H1 (cell line): ENCODE measurements around the gene NINJ2. TPM values are rescaled to one million over a fixed set of nuclear protein-coding genes. Genes with fewer than 3 reads are reported as not detected.

Experiments
- CTCF ChIA-PET: fragments of 300-600 bp; sonication (Branson Sonifier 250); formaldehyde crosslinking; loops from one replicate; lab custom pipeline; 2021; ENCODE audit not compliant: partially characterized antibody; lab: Charles Lee
- POLR2A ChIA-PET: fragments of 300-600 bp; sonication (Branson Sonifier 250); formaldehyde crosslinking; loops from one replicate; lab custom pipeline; 2021; ENCODE audit warnings: inconsistent platforms; ENCODE audit not compliant: partially characterized antibody; lab: Charles Lee
- DNase-seq, 2 experiments: peaks; one replicate each; pipeline versions ENCODE4 v3.0.0 to v3.0.0-alpha.2; 2010 to 2022; ENCODE audit warnings: low spot score in 2 of 2, low read depth in 1 of 2, mixed read lengths in 1 of 2
- FAIRE-seq: peaks from 2 replicates; lab custom pipeline; 2011; peaks lifted over from hg19 to GRCh38; lab: Jason Lieb, UNC
- H2AFZ ChIP-seq: 2 replicates; pipeline ENCODE4 v1.8.1; 2012; ENCODE audit warnings: low read length, inconsistent platforms
- H2AK5ac ChIP-seq: 2 replicates; pipeline ENCODE4 v1.6.1; 2013; ENCODE audit warnings: low read depth, low read length
- H2BK120ac ChIP-seq: replicated peaks from 2 replicates; pipeline ENCODE3; 2013; ENCODE audit warnings: low read depth, low read length, inconsistent platforms
- H2BK12ac ChIP-seq: 2 replicates; pipeline ENCODE4 v1.6.1; 2013; ENCODE audit warnings: low read depth, low read length
- H2BK15ac ChIP-seq: 2 replicates; pipeline ENCODE4 v1.6.1; 2013; ENCODE audit warnings: low read length
- H2BK20ac ChIP-seq: 2 replicates; pipeline ENCODE4 v1.6.1; 2013; ENCODE audit warnings: low read length
- H2BK5ac ChIP-seq: 2 replicates; pipeline ENCODE4 v1.6.1; 2013; ENCODE audit warnings: low read depth, low read length
- H3K14ac ChIP-seq: 2 replicates; pipeline ENCODE4 v1.6.1; 2013; ENCODE audit warnings: inconsistent platforms; ENCODE audit not compliant: insufficient read length
- H3K18ac ChIP-seq: 2 replicates; pipeline ENCODE4 v1.6.1; 2013; ENCODE audit warnings: low read length; ENCODE audit errors: extremely low read depth
- H3K23ac ChIP-seq: 2 replicates; pipeline ENCODE4 v1.6.1; 2013; ENCODE audit warnings: inconsistent platforms; ENCODE audit not compliant: insufficient read length
- H3K23me2 ChIP-seq: 2 replicates; pipeline ENCODE4 v1.6.1; 2013; ENCODE audit warnings: low read depth, low read length
- H3K27ac ChIP-seq: 2 replicates; pipeline ENCODE4 v1.6.1; 2011; ENCODE audit warnings: low read depth, low read length, inconsistent platforms
- H3K27me3 ChIP-seq, 4 experiments: replicated peaks in 1 of 4; 1 replicate in 1 of 4; 2 replicates in 3 of 4; pipeline versions ENCODE4 v1.6.1 to v1.8.1; 2011 to 2013; ENCODE audit warnings: low read length in 3 of 4, mild to moderate bottlenecking in 3 of 4, inconsistent platforms in 2 of 4, mixed read lengths in 2 of 4, moderate library complexity in 1 of 4; ENCODE audit not compliant: control insufficient read depth in 3 of 4, insufficient read depth in 3 of 4; ENCODE audit errors: extremely low read depth in 1 of 4
- H3K36me3 ChIP-seq, 4 experiments: 2 replicates each; pipeline versions ENCODE4 v1.6.1 to v1.8.1; 2011 to 2013; ENCODE audit warnings: mild to moderate bottlenecking in 4 of 4, low read length in 3 of 4, moderate library complexity in 2 of 4, control low read depth in 1 of 4, inconsistent platforms in 1 of 4; ENCODE audit not compliant: insufficient read depth in 4 of 4, control insufficient read depth in 2 of 4
- H3K4ac ChIP-seq: replicated peaks from 2 replicates; pipeline ENCODE3; 2013; ENCODE audit warnings: low read length, low read depth, mixed read lengths, inconsistent platforms; ENCODE audit not compliant: insufficient read length
- H3K4me1 ChIP-seq, 4 experiments: replicated peaks in 1 of 4; 1 replicate in 1 of 4; 2 replicates in 3 of 4; pipeline versions ENCODE4 v1.6.1 to v1.8.1; 2011 to 2013; ENCODE audit warnings: low read length in 3 of 4, inconsistent platforms in 2 of 4, mixed read lengths in 1 of 4; ENCODE audit not compliant: insufficient read depth in 4 of 4, control insufficient read depth in 3 of 4
- H3K4me2 ChIP-seq, 2 experiments: 2 replicates each; pipeline versions ENCODE4 v1.6.1 to v1.8.1; 2011 to 2013; ENCODE audit warnings: low read depth in 2 of 2, low read length in 2 of 2, control low read depth in 1 of 2, inconsistent platforms in 1 of 2, mild to moderate bottlenecking in 1 of 2; ENCODE audit not compliant: insufficient read depth in 1 of 2
- H3K4me3 ChIP-seq, 4 experiments: fragments of 200-600, 300-600 bp in 1 of 4; sonication (generic), shearing (Covaris generic), sonication (Bioruptor Twin) in 1 of 4; 2 replicates each; pipeline versions ENCODE4 v1.5.1 to v1.8.1; 2011 to 2016; ENCODE audit warnings: low read length in 4 of 4, low read depth in 3 of 4, control low read depth in 2 of 4, inconsistent platforms in 2 of 4, mild to moderate bottlenecking in 2 of 4, mixed read lengths in 1 of 4, moderate library complexity in 1 of 4; ENCODE audit not compliant: insufficient read depth in 2 of 4; ENCODE audit errors: extremely low read depth in 1 of 4
- H3K56ac ChIP-seq: replicated peaks from 2 replicates; pipeline ENCODE3; 2013; ENCODE audit warnings: low read depth, mild to moderate bottlenecking, mixed read lengths, low read length, inconsistent platforms; ENCODE audit not compliant: insufficient read length
- H3K79me1 ChIP-seq: 2 replicates; pipeline ENCODE4 v1.6.1; 2013; ENCODE audit warnings: low read depth, low read length, control low read depth
- H3K79me2 ChIP-seq, 2 experiments: 2 replicates each; pipeline versions ENCODE4 v1.6.1 to v1.8.1; 2012 to 2013; ENCODE audit warnings: low read length in 2 of 2, mild to moderate bottlenecking in 2 of 2, inconsistent platforms in 1 of 2; ENCODE audit not compliant: insufficient read depth in 2 of 2, control insufficient read depth in 1 of 2
- H3K9ac ChIP-seq, 4 experiments: replicated peaks in 1 of 4; 1 replicate in 1 of 4; 2 replicates in 3 of 4; pipeline versions ENCODE4 v1.6.1 to v1.8.1; 2011 to 2013; ENCODE audit warnings: low read depth in 3 of 4, low read length in 3 of 4, control low read depth in 2 of 4, mild to moderate bottlenecking in 2 of 4, moderate library complexity in 2 of 4, inconsistent platforms in 1 of 4; ENCODE audit errors: extremely low read depth in 1 of 4
- H3K9me3 ChIP-seq, 2 experiments: 2 replicates each; pipeline versions ENCODE4 v1.6.1 to v1.8.1; 2012 to 2013; ENCODE audit warnings: mild to moderate bottlenecking in 2 of 2, moderate library complexity in 2 of 2, control low read depth in 1 of 2, inconsistent platforms in 1 of 2, low read depth in 1 of 2, low read length in 1 of 2, mixed read lengths in 1 of 2; ENCODE audit not compliant: insufficient read depth in 2 of 2
- H4K20me1 ChIP-seq, 2 experiments: replicated peaks in 1 of 2; 2 replicates each; pipeline versions ENCODE3 to v1.8.1; 2011 to 2013; ENCODE audit warnings: inconsistent platforms in 2 of 2, low read length in 2 of 2, mild to moderate bottlenecking in 1 of 2; ENCODE audit not compliant: insufficient read depth in 2 of 2, control insufficient read depth in 1 of 2
- H4K5ac ChIP-seq: 2 replicates; pipeline ENCODE4 v1.6.1; 2013; ENCODE audit warnings: low read length, low read depth, mixed read lengths, inconsistent platforms; ENCODE audit not compliant: insufficient read length
- H4K8ac ChIP-seq: 2 replicates; pipeline ENCODE4 v1.8.0; 2013; ENCODE audit warnings: mild to moderate bottlenecking, moderate library complexity, low read length, inconsistent platforms; ENCODE audit not compliant: insufficient read depth; ENCODE audit errors: extremely low read depth
- H4K91ac ChIP-seq: replicated peaks from 2 replicates; pipeline ENCODE3; 2013; ENCODE audit warnings: low read length, mixed read lengths, inconsistent platforms; ENCODE audit not compliant: insufficient read length
- CTCF ChIP-seq, 3 experiments: IDR thresholded peaks; 1 replicate in 2 of 3; 2 replicates in 1 of 3; pipeline versions ENCODE4 v1.5.1 to v1.6.1; 2011; ENCODE audit warnings: low read length in 3 of 3, mild to moderate bottlenecking in 3 of 3, inconsistent platforms in 2 of 3, low read depth in 1 of 3, moderate library complexity in 1 of 3; ENCODE audit not compliant: insufficient read depth in 1 of 3; ENCODE audit errors: control extremely low read depth in 1 of 3
- EZH2 ChIP-seq: fragments of 200-600 bp; sonication (generic); IDR thresholded peaks from 2 replicates; pipeline ENCODE4 v1.7.1; 2012; ENCODE audit warnings: low read depth, mild to moderate bottlenecking, moderate library complexity, low read length, inconsistent platforms; ENCODE audit not compliant: severe bottlenecking
- SIN3A ChIP-seq, 2 experiments: IDR thresholded peaks in 1 of 2; conservative IDR thresholded peaks in 1 of 2; 2 replicates each; pipeline ENCODE4 v1.6.1; 2011 to 2012; ENCODE audit warnings: low read length in 2 of 2, improper control_type of control experiment in 1 of 2, low read depth in 1 of 2, mild to moderate bottlenecking in 1 of 2
- WGBS, 2 experiments: shearing (Covaris generic) in 1 of 2; methylation state at CpG; one replicate each; pipeline versions ENCODE4 v1.1.6 to v1.1.7; 2013 to 2015; ENCODE audit warnings: low lambda C conversion rate in 2 of 2, mixed read lengths in 2 of 2, inconsistent platforms in 1 of 2, low coverage in 1 of 2, missing lambda C conversion rate in 1 of 2; ENCODE audit not compliant: insufficient replicate concordance in 2 of 2, insufficient coverage in 1 of 2, insufficient read length in 1 of 2; ENCODE audit errors: extremely low coverage in 1 of 2, missing lambda C conversion rate in 1 of 2; 5-methylcytosine and 5-hydroxymethylcytosine counted together
- polyA plus RNA-seq, 7 experiments: library from polyadenylated mRNA; depleted of rRNA in 3 of 7; stranded (reverse) in 5 of 7; unstranded in 2 of 7; fragments of >200 nt in 5 of 7; fragments of 200-250 nt in 2 of 7; gene quantifications; 1 replicate in 5 of 7; 2 replicates in 1 of 7; 4 replicates in 1 of 7; pipeline versions ENCODE4 v1.2.1 to v1.2.3, GENCODE V29; 2011 to 2013; ENCODE audit warnings: missing spikeins in 2 of 7, mixed read lengths in 2 of 7
- total RNA-seq: library from RNA; stranded (reverse); fragmentation: NEBNext Ultra II Directional; extraction: Animal tissue kit (Norgen Biotek cat#: 25700); gene quantifications from 2 replicates; pipeline ENCODE4 v1.2.1, GENCODE V29; 2021

NINJ2 gene
- total and polyA plus RNA-seq, 2 of the 8 experiments (the other 6 are each of a cell fraction or from before 2014, with no cell fraction given), result 1.4 TPM; not detected in 1

GRCh38 chr12:588024-588322 lies 75.3 kb downstream of the NINJ2 start:
- Histone ChIP-seq H2BK120ac (no peak overlapping the region), H3K18ac (no peak overlapping the region), H3K79me2 (no peaks in the 10 kb centered on the region), H3K4me2 (no peak overlapping the region), H3K56ac (no peak overlapping the region), H3K4ac (no peak overlapping the region), H3K79me1 (no peaks in the 10 kb centered on the region), H3K36me3 (no peaks in the 10 kb centered on the region), H3K9me3 (no peaks in the 10 kb centered on the region), H2BK12ac (no peak overlapping the region), H4K91ac (no peak overlapping the region), H3K4me1 (no peaks in the 10 kb centered on the region), H2BK15ac (no peak overlapping the region), H4K5ac (no peak overlapping the region), H4K20me1 (no peaks in the 10 kb centered on the region), H3K23ac (no peak overlapping the region), H3K14ac (no peak overlapping the region), H3K4me3 (no peak overlapping the region), H2AK5ac (no peak overlapping the region), H2AFZ (no peak overlapping the region), H3K9ac (no peak overlapping the region), H2BK5ac (no peak overlapping the region), H3K27ac (no peak overlapping the region), H4K8ac (no peak overlapping the region), H3K27me3 (no peaks in the 10 kb centered on the region), H2BK20ac (no peak overlapping the region), H3K23me2 (no peaks in the 10 kb centered on the region)
- POLR2A ChIA-PET, result interaction anchor here (0.9 kb wide), 1 partner anchor 362 kb away, joined by 3 read pairs; the partner anchor contains the start of gene RAD52
- CTCF ChIA-PET, result interaction anchor here (0.6 to 3.1 kb wide), 5 partner anchors 12 to 232 kb away, joined by 3 to 17 read pairs (median 4); no protein-coding TSS in a partner anchor
- 87% methylated on average over 8 of the region's 10 CpGs; no CpG with 5 or more reads in 1 of the 2 experiments for whole genome bisulfite sequencing, 2 experiments
- FAIRE-seq, result no peak
- DNase-seq, result no peak
- no peak for TF ChIP-seq EZH2
- no peak for TF ChIP-seq CTCF (IDR thresholded peaks at IDR 0.05; ENCODE audit: control extremely low read depth in 1 of 3, insufficient read depth in 1 of 3, low read depth in 1 of 3, low read length in 3 of 3)
- TF ChIP-seq SIN3A (conservative IDR thresholded peaks at IDR 0.05 in 1 of 2, IDR thresholded peaks at IDR 0.05 in 1 of 2; ENCODE audit: low read depth in 1 of 2, low read length in 2 of 2), result no peak
